ENCODE data around the gene ANK2. TPM values are rescaled to one million over a fixed set of nuclear protein-coding genes. Genes with fewer than 3 reads are reported as not detected.
"Not testable (repeated sequence)": the region's sequence is repeated elsewhere in the genome, so short reads cannot be mapped to it uniquely, and the experiment has no call there.

The ANK2 gene
- total and polyA plus RNA-seq, 2 donors, result 5.3 to 14.7 TPM

DNA sequence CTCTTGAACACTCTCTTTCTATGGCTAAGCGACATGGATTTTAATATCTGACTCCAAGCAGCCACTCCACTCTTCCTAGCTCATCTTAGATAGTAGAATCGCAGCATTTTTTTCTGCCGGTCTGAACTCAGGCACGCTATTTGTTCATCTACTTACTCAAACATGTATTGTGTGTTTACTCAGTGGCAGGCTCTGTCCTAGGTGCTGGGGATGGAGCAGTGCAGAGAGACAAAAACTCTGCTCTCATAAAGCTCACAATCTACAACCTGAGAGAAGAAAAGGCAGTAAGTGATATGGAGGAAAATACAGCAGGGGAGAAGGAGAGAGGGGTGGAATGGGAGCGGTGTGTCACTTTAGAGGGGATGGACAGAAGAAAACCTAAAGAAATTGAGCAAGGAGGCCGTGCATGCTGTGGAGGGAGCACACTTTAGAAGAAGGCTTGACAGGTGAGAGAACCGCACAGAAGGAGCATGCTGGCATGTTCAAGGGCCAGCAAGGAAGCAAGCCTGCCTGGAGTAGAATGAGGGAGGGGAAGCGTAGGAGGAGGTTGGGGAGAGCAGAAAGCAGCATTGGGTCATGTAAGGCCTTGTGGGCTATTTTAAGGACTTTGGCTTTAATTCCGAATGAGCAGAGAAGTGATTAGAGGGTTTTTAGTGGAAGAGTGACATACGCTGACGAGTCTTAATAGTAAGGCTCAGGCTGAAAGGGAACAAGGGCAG, 132.0 kb downstream of the ANK2 start:
- DNase-seq (ENCODE audit: low read depth in 6 of 9, low spot score in 9 of 9), result no peak
- H3K4me3 ChIP-seq (ENCODE audit: low read length in 2 of 2), result no peak overlapping the region
- 90% methylated on average over 11 of the region's 11 CpGs for WGBS
- no peaks in the 10 kb centered on the region for H3K9me3 ChIP-seq (ENCODE audit: control insufficient read depth in 2 of 2, insufficient read depth in 1 of 2, low read length in 1 of 2)
- H3K4me1 ChIP-seq (ENCODE audit: control insufficient read depth in 2 of 2, insufficient read depth in 2 of 2, low read length in 2 of 2), result no peaks in the 10 kb centered on the region
- no peak overlapping the region for H3K27ac ChIP-seq (ENCODE audit: low read depth in 1 of 2, low read length in 1 of 2)
- no peaks in the 10 kb centered on the region for H3K27me3 ChIP-seq (ENCODE audit: control insufficient read depth in 2 of 2, insufficient read depth in 1 of 2, low read length in 1 of 2)
- no peaks in the 10 kb centered on the region for H3K36me3 ChIP-seq (ENCODE audit: control insufficient read depth in 2 of 2, insufficient read depth in 2 of 2, low read length in 1 of 2)

DNA sequence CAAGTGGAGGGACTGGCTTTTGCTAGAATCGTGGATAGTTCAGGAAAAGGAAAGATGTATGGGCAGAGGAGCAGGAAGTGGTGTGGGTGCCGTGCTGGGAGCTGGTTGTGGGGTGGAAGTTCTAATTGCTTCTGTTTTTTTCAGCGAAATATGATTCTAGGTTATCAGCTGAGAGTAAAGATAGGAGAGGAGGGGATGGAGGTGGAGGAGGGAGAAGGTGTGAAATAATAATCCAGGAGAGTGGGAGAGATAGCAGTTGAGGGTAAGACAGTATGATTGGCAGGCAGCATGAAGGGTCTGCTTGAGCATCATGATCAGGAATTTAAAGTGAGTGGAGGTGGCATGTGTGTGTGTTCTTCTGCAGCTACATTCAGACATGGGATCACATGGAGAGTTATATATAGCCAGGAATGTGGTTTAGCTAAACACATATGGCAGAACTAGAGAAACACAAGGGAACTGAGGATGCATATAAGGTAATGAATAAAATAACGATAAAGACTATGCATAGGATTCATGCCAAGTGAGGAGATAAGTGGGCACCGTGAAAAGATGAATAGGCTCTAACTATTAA, 133.7 kb downstream of the ANK2 start:
- H3K27ac ChIP-seq (ENCODE audit: low read depth in 1 of 2, low read length in 1 of 2), result no peak overlapping the region
- no peak overlapping the region for H3K4me3 ChIP-seq (ENCODE audit: low read length in 2 of 2)
- DNase-seq (ENCODE audit: low read depth in 6 of 9, low spot score in 9 of 9), result no peak
- no peaks in the 10 kb centered on the region for H3K27me3 ChIP-seq (ENCODE audit: control insufficient read depth in 2 of 2, insufficient read depth in 1 of 2, low read length in 1 of 2)
- H3K4me1 ChIP-seq (ENCODE audit: control insufficient read depth in 2 of 2, insufficient read depth in 2 of 2, low read length in 2 of 2), result no peaks in the 10 kb centered on the region
- 44% methylated on average over 5 of the region's 5 CpGs for WGBS
- no peaks in the 10 kb centered on the region for H3K9me3 ChIP-seq (ENCODE audit: control insufficient read depth in 2 of 2, insufficient read depth in 1 of 2, low read length in 1 of 2)
- no peaks in the 10 kb centered on the region for H3K36me3 ChIP-seq (ENCODE audit: control insufficient read depth in 2 of 2, insufficient read depth in 2 of 2, low read length in 1 of 2)

DNA sequence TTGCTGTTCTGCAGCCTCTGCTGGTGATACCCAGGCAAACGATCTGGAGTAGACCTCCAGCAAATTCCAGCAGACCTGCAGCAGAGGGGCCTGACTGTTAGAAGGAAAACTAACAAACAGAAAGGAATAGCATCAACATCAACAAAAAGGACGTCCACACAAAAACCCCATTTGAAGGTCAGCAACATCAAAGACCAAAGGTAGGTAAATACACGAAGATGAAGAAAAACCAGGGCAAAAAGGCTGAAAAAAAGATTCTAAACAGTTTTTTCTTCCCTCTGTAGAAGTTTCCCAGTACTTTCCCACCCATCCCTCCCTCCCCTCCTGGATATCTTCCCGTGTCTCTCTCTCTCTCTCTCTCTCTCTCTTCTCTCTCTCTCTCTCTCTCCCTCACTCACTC, 136.8 kb downstream of the ANK2 start:
- H3K4me1 ChIP-seq (ENCODE audit: control insufficient read depth in 2 of 2, insufficient read depth in 2 of 2, low read length in 2 of 2); H3K4me3 ChIP-seq (ENCODE audit: low read length in 2 of 2); H3K27ac ChIP-seq (ENCODE audit: low read depth in 1 of 2, low read length in 1 of 2); DNase-seq (ENCODE audit: low read depth in 6 of 9, low spot score in 9 of 9); H3K9me3 ChIP-seq (ENCODE audit: control insufficient read depth in 2 of 2, insufficient read depth in 1 of 2, low read length in 1 of 2); H3K36me3 ChIP-seq (ENCODE audit: control insufficient read depth in 2 of 2, insufficient read depth in 2 of 2, low read length in 1 of 2); H3K27me3 ChIP-seq (ENCODE audit: control insufficient read depth in 2 of 2, insufficient read depth in 1 of 2, low read length in 1 of 2): not testable (repeated sequence)
- 55% methylated on average over 4 of the region's 4 CpGs for WGBS

DNA sequence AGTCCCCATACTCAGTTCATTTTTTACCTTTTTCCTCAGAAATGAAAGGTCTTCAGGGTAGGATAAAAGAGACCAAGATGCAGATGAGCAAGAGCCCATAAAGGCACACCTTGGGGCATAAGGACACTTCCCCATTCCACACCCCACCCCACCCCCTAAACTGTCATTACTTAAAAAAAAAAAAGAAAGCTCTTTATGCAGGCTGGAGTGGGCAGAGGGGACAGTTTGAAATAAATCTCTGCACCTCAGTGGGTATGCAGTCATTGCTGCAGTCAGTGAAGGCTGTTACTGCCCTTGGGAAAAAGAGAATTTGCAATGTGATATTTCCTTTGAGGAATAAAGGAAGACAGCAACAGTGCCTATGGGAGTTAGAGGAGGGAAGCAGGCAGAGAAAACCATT, 137.5 kb downstream of the ANK2 start:
- Histone ChIP-seq H3K36me3 (ENCODE audit: control insufficient read depth in 2 of 2, insufficient read depth in 2 of 2, low read length in 1 of 2) (no peaks in the 10 kb centered on the region), H3K27ac (ENCODE audit: low read depth in 1 of 2, low read length in 1 of 2) (no peak overlapping the region), H3K4me3 (ENCODE audit: low read length in 2 of 2) (no peak overlapping the region), H3K4me1 (ENCODE audit: control insufficient read depth in 2 of 2, insufficient read depth in 2 of 2, low read length in 2 of 2) (no peaks in the 10 kb centered on the region), H3K9me3 (ENCODE audit: control insufficient read depth in 2 of 2, insufficient read depth in 1 of 2, low read length in 1 of 2) (no peaks in the 10 kb centered on the region), H3K27me3 (ENCODE audit: control insufficient read depth in 2 of 2, insufficient read depth in 1 of 2, low read length in 1 of 2) (no peaks in the 10 kb centered on the region)
- DNase-seq (ENCODE audit: low read depth in 6 of 9, low spot score in 9 of 9), result no peak

DNA sequence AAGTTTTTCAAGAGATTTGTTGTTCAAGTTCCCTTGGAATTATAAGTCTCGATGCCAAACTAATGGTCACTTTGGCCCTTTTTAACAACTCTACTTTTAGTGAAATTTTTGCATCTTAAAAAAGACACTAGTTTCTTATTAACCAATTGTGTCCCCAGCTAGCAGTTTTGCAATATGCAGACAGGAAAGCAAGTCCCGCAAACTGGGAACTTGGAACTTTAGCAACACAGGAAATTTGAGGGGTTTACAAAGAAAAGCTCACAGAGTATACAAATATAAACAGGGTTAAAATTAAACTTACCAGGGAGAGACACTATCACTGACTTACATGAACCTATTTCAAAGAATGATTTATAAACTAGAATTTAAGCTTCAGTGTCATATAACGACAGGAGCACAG, 137.9 kb downstream of the ANK2 start:
- 70% methylated on average over 3 of the region's 3 CpGs for WGBS
- Histone ChIP-seq H3K36me3 (ENCODE audit: control insufficient read depth in 2 of 2, insufficient read depth in 2 of 2, low read length in 1 of 2) (no peaks in the 10 kb centered on the region), H3K4me3 (ENCODE audit: low read length in 2 of 2) (no peak overlapping the region)

DNA sequence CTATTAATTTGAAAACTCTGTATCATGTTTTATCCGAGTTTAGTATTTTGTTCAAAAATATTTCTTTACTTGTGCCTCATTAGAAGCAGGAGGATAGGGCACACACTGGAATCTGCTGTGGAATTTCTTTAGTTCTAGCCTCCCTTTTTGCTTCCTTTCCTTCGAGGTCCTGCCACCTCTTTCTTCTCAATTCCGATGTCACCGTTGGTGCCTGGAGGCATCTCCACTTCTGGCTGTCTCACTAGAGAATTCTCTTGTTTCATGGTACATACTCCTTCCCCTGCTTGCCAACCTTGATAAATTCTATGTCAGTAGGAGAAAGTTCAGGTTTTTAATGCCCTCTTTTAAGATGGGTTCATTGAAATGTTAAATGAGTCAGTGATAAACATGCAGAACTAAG, 140.1 kb downstream of the ANK2 start:
- WGBS, result 85% methylated on average over 4 of the region's 4 CpGs

More for the DNA sequence above, 137.9 kb downstream of the ANK2 start:
- Histone ChIP-seq H3K4me1 (ENCODE audit: control insufficient read depth in 2 of 2, insufficient read depth in 2 of 2, low read length in 2 of 2) (no peaks in the 10 kb centered on the region), H3K27me3 (ENCODE audit: control insufficient read depth in 2 of 2, insufficient read depth in 1 of 2, low read length in 1 of 2) (no peaks in the 10 kb centered on the region), H3K9me3 (ENCODE audit: control insufficient read depth in 2 of 2, insufficient read depth in 1 of 2, low read length in 1 of 2) (no peaks in the 10 kb centered on the region), H3K27ac (ENCODE audit: low read depth in 1 of 2, low read length in 1 of 2) (no peak overlapping the region)
- DNase-seq (ENCODE audit: low read depth in 6 of 9, low spot score in 9 of 9), result no peak

DNA sequence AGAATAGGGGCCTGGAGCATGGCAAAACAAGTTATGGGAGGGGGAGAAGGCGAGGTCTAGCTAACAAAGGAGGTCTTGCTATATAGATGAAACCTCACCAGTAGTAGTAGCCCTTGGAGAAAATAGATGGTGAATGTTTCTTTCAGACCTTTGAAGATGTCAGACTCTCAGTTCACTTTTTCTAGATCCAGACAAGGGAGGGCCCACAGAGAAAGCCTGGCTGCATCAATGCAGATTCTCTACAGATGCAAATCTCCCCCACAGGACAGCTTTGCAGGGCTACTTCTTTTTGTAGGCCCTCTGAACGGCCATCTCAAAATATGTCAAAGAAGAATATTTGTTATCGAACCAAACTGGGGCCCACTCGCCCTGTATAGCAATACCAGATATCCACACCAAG, 159.7 kb downstream of the ANK2 start:
- no peak for DNase-seq (ENCODE audit: low read depth in 6 of 9, low spot score in 9 of 9)
- H3K4me3 ChIP-seq (ENCODE audit: low read length in 2 of 2), result no peak overlapping the region
- H3K9me3 ChIP-seq (ENCODE audit: control insufficient read depth in 2 of 2, insufficient read depth in 1 of 2, low read length in 1 of 2), result no peaks in the 10 kb centered on the region
- H3K36me3 ChIP-seq (ENCODE audit: control insufficient read depth in 2 of 2, insufficient read depth in 2 of 2, low read length in 1 of 2), result no peaks in the 10 kb centered on the region
- no peaks in the 10 kb centered on the region for H3K4me1 ChIP-seq (ENCODE audit: control insufficient read depth in 2 of 2, insufficient read depth in 2 of 2, low read length in 2 of 2)
- no peaks in the 10 kb centered on the region for H3K27me3 ChIP-seq (ENCODE audit: control insufficient read depth in 2 of 2, insufficient read depth in 1 of 2, low read length in 1 of 2)
- WGBS, result 84% methylated on average over 4 of the region's 4 CpGs
- H3K27ac ChIP-seq (ENCODE audit: low read depth in 1 of 2, low read length in 1 of 2), result no peak overlapping the region

More for the DNA sequence above, 140.1 kb downstream of the ANK2 start:
- Histone ChIP-seq H3K27ac (ENCODE audit: low read depth in 1 of 2, low read length in 1 of 2) (no peak overlapping the region), H3K4me1 (ENCODE audit: control insufficient read depth in 2 of 2, insufficient read depth in 2 of 2, low read length in 2 of 2) (no peaks in the 10 kb centered on the region), H3K4me3 (ENCODE audit: low read length in 2 of 2) (no peak overlapping the region), H3K9me3 (ENCODE audit: control insufficient read depth in 2 of 2, insufficient read depth in 1 of 2, low read length in 1 of 2) (no peaks in the 10 kb centered on the region), H3K27me3 (ENCODE audit: control insufficient read depth in 2 of 2, insufficient read depth in 1 of 2, low read length in 1 of 2) (no peaks in the 10 kb centered on the region), H3K36me3 (ENCODE audit: control insufficient read depth in 2 of 2, insufficient read depth in 2 of 2, low read length in 1 of 2) (no peaks in the 10 kb centered on the region)
- DNase-seq (ENCODE audit: low read depth in 6 of 9, low spot score in 9 of 9), result no peak

DNA sequence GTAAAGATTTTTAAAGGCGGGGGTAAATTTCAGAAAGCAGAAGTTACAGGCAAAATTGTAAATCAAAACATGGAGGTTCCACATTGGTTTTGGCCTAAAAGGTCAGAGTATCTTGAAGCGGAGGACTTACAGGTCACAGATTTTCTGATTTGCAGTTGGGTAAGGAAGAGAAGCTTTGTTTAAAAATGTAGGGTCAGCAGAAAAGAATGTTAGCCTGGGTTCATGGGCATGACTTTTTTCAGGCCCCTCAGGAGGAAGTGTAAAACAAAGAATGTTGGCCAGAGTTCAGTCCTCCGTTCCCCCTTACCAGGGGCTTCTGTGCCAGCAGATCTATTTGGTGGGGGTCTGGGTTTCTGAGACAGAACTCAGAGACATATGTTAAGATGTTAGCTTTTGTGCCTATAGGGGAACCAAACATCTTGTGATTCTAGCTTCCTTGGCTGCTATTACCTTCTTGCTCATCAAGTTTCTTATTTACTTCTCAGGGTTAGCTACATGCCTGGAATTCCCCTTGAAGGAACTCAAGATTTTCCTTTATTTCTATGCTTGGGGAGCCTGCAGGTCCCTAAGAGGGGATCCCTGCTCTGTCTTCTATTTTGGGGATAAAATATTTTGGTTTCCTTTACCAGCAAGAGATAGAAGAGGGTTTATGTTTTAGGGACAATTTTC, 160.3 kb downstream of the ANK2 start:
- Histone ChIP-seq H3K36me3 (ENCODE audit: control insufficient read depth in 2 of 2, insufficient read depth in 2 of 2, low read length in 1 of 2) (no peaks in the 10 kb centered on the region), H3K9me3 (ENCODE audit: control insufficient read depth in 2 of 2, insufficient read depth in 1 of 2, low read length in 1 of 2) (no peaks in the 10 kb centered on the region), H3K4me3 (ENCODE audit: low read length in 2 of 2) (no peak overlapping the region), H3K27me3 (ENCODE audit: control insufficient read depth in 2 of 2, insufficient read depth in 1 of 2, low read length in 1 of 2) (no peaks in the 10 kb centered on the region), H3K27ac (ENCODE audit: low read depth in 1 of 2, low read length in 1 of 2) (no peak overlapping the region), H3K4me1 (ENCODE audit: control insufficient read depth in 2 of 2, insufficient read depth in 2 of 2, low read length in 2 of 2) (no peaks in the 10 kb centered on the region)
- WGBS, result 85% methylated on average over 3 of the region's 3 CpGs
- DNase-seq (ENCODE audit: low read depth in 6 of 9, low spot score in 9 of 9), result no peak

DNA sequence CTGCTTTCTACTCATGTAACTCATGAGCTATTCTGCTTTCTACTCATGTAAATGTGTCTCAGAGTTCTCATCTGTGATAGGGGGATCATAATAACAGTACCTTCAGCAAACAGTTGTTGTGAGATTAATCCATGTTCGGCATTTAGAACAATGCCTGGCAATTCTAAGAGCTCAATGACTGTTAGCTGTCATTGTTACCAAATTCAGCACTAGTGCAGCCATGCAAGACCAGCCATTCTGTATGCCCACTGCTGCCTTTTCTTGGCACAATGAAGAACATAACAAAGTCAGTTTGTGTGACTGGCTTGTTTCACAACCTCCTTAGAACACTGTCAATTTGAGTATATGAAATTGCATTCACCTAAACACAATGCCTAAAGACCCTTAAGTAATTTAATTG, 163.2 kb downstream of the ANK2 start:
- no peaks in the 10 kb centered on the region for H3K27me3 ChIP-seq (ENCODE audit: control insufficient read depth in 2 of 2, insufficient read depth in 1 of 2, low read length in 1 of 2)
- no peaks in the 10 kb centered on the region for H3K36me3 ChIP-seq (ENCODE audit: control insufficient read depth in 2 of 2, insufficient read depth in 2 of 2, low read length in 1 of 2)
- no peaks in the 10 kb centered on the region for H3K4me1 ChIP-seq (ENCODE audit: control insufficient read depth in 2 of 2, insufficient read depth in 2 of 2, low read length in 2 of 2)
- no peak overlapping the region for H3K27ac ChIP-seq (ENCODE audit: low read depth in 1 of 2, low read length in 1 of 2)
- no peaks in the 10 kb centered on the region for H3K9me3 ChIP-seq (ENCODE audit: control insufficient read depth in 2 of 2, insufficient read depth in 1 of 2, low read length in 1 of 2)
- no peak overlapping the region for H3K4me3 ChIP-seq (ENCODE audit: low read length in 2 of 2)
- DNase-seq (ENCODE audit: low read depth in 6 of 9, low spot score in 9 of 9), result no peak
- WGBS, result 96% methylated on average over 1 of the region's 1 CpG

All from thymus (tissue), 11 donors.